ENCODE results near the gene SPINK1. TPM values are rescaled to one million over a fixed set of nuclear protein-coding genes. Genes with fewer than 3 reads are reported as not detected.

Gene SPINK1
- total and polyA plus RNA-seq, 8 donors: 5,539 to 26,066 (median 20,523) TPM

GRCh38 chr5:147869112-147869511, 37.6 kb upstream of the SPINK1 start:
- 56 to 62% methylated on average over 4 of the region's 4 CpGs for WGBS, 2 donors

GRCh38 chr5:147863454-147864158, 32.1 kb upstream of the SPINK1 start:
- no peak for ATAC-seq
- H3K27me3 ChIP-seq: no peaks in the 10 kb centered on the region
- no peaks in the 10 kb centered on the region for H3K36me3 ChIP-seq
- intact Hi-C loops (cut with DNase I): no loop called here
- WGBS, 2 donors: 50 to 59% methylated on average over 3 of the region's 3 CpGs
- DNase-seq: no peak
- no peaks in the 10 kb centered on the region for H3K9me3 ChIP-seq
- no peak overlapping the region for H3K27ac ChIP-seq
- no peak for FAIRE-seq
- no peak for TF ChIP-seq CTCF (IDR thresholded peaks at IDR 0.05)
- H3K4me1 ChIP-seq: peaks cover 0 to 4% (median 0%) of the 10 kb centered on the region in 3 donors
- no peak overlapping the region for H3K4me3 ChIP-seq

More at GRCh38 chr5:147869112-147869511, 37.6 kb upstream of the SPINK1 start:
- no peak for TF ChIP-seq CTCF (IDR thresholded peaks at IDR 0.05)
- Histone ChIP-seq H3K27me3 (no peaks in the 10 kb centered on the region), H3K4me1 (no peaks in the 10 kb centered on the region), H3K27ac (no peak overlapping the region), H3K4me3 (no peak overlapping the region), H3K36me3 (no peaks in the 10 kb centered on the region), H3K9me3 (no peaks in the 10 kb centered on the region)
- DNase-seq: no peak
- ATAC-seq: no peak
- FAIRE-seq: no peak
- intact Hi-C loops (cut with DNase I): no loop called here

DNA sequence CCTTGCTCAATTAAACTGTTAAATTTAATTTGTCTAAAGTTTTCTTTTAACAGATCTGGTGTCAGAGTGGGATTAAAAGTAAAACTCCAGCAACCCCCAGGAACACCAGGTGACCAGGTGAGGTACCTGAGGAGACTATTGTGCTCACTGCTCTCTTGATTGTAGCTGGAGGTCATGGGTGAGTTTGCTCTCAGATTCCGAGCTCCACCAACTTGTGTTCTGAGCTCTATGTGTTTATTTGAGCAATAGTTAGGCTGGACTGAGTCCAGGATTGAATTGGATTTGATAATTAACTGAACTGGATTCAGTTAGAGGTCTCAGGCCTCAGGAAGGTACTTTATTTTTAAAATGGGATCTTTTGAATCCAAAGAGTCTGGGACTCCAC, 29.2 kb upstream of the SPINK1 start:
- Histone ChIP-seq H3K9me3 (no peaks in the 10 kb centered on the region), H3K4me1 (peaks cover 0 to 14% (median 8%) of the 10 kb centered on the region in 3 donors), H3K4me3 (no peak overlapping the region), H3K27me3 (no peaks in the 10 kb centered on the region), H3K27ac (no peak overlapping the region), H3K36me3 (no peaks in the 10 kb centered on the region)
- intact Hi-C loops (cut with DNase I): no loop called here
- no peak for TF ChIP-seq CTCF (IDR thresholded peaks at IDR 0.05)
- DNase-seq (peak in 1 of 6 donors; percentile 16), FAIRE-seq (no peak), ATAC-seq (peak in 3 of 4 donors; percentile 55 to 75 (median 68))
- WGBS, 2 donors: 9 to 14% methylated on average over 1 of the region's 1 CpG

DNA sequence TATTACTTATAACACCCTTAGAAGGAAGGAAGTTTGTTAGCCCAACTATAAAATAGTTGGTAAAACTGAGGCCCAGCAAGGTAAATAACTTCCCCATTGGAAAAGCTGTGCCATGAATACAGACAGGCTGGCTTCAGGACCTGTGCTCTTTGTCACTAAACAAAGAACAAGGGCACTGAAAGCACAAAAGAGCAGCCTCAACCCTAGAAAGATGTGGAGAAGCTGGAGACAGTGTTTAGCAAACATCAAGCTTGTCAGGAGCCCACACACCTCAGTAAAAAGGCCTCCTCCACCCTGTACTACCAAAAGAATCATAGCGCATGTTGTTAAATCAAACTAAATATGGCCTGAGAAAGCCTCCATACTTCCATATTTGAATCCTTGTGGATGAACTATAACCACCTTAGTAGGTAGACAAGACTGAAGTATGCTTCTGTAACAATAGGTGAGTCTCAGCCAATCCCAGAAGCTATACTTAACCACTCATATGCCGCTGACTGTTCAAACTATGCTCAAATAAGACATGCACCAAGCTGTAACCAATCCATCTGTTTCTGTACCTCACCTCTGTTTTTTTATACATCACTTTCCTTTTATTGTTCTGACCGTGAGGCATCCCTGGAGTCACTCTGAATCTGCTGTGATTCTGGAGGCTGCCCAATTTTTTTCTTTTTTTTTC, 28.6 kb upstream of the SPINK1 start:
- 85 to 93% methylated on average over 3 of the region's 3 CpGs for WGBS, 2 donors

More for the DNA sequence above, 28.6 kb upstream of the SPINK1 start:
- H3K27ac ChIP-seq: peak overlapping the region in 1 of 4 donors; percentile 16
- FAIRE-seq (no peak), ATAC-seq (peak in 1 of 4 donors; percentile 8), DNase-seq (no peak)
- H3K4me1 ChIP-seq: peaks cover 0 to 14% (median 8%) of the 10 kb centered on the region in 3 donors
- no peak for TF ChIP-seq CTCF (IDR thresholded peaks at IDR 0.05)
- intact Hi-C loops (cut with DNase I): no loop called here
- no peaks in the 10 kb centered on the region for H3K27me3 ChIP-seq
- no peak overlapping the region for H3K4me3 ChIP-seq
- no peaks in the 10 kb centered on the region for H3K9me3 ChIP-seq
- H3K36me3 ChIP-seq: no peaks in the 10 kb centered on the region

Data from pancreas (tissue), 10 donors.